ENCODE results near the gene SAMHD1.
"Not testable (repeated sequence)": the region's sequence is repeated elsewhere in the genome, so short reads cannot be mapped to it uniquely, and the experiment has no call there.

The SAMHD1 gene

GRCh38 chr20:36969478-36970186 is 18.1 kb upstream of the SAMHD1 start:
- DNase-seq (ENCODE audit: low read depth): no peak
- in situ Hi-C loops (cut with HindIII; ENCODE audit: low sequenced_read_pairs): no loop called here

GRCh38 chr20:36969051-36969450 is 17.5 kb upstream of the SAMHD1 start:
- in situ Hi-C loops (cut with HindIII; ENCODE audit: low sequenced_read_pairs): no loop called here
- DNase-seq (ENCODE audit: low read depth): no peak
- no peak overlapping the region for H3K4me3 ChIP-seq (ENCODE audit: low read depth, low read length)
- TF ChIP-seq CTCF (IDR thresholded peaks at IDR 0.05; ENCODE audit: low read depth, low read length, missing control alignments): no peak

More at GRCh38 chr20:36969478-36970186, 18.1 kb upstream of the SAMHD1 start:
- H3K4me3 ChIP-seq (ENCODE audit: low read depth, low read length): no peak overlapping the region
- TF ChIP-seq CTCF (IDR thresholded peaks at IDR 0.05; ENCODE audit: low read depth, low read length, missing control alignments): no peak

GRCh38 chr20:36967636-36968035 is 16.1 kb upstream of the SAMHD1 start:
- no peak for DNase-seq (ENCODE audit: low read depth)
- H3K4me3 ChIP-seq (ENCODE audit: low read depth, low read length): no peak overlapping the region
- TF ChIP-seq CTCF (IDR thresholded peaks at IDR 0.05; ENCODE audit: low read depth, low read length, missing control alignments): no peak
- in situ Hi-C loops (cut with HindIII; ENCODE audit: low sequenced_read_pairs): no loop called here

- in situ Hi-C loops (cut with HindIII; ENCODE audit: low sequenced_read_pairs); DNase-seq (ENCODE audit: low read depth): not testable (repeated sequence)
Measured at GRCh38 chr20:36966965-36967364, 15.5 kb upstream of the SAMHD1 start.

GRCh38 chr20:36962354-36962941 is 10.9 kb upstream of the SAMHD1 start:
- H3K4me3 ChIP-seq (ENCODE audit: low read depth, low read length); in situ Hi-C loops (cut with HindIII; ENCODE audit: low sequenced_read_pairs); DNase-seq (ENCODE audit: low read depth): not testable (repeated sequence)

More at GRCh38 chr20:36966965-36967364, 15.5 kb upstream of the SAMHD1 start:
- H3K4me3 ChIP-seq (ENCODE audit: low read depth, low read length): not testable (repeated sequence)

GRCh38 chr20:36959242-36959641 is 7.7 kb upstream of the SAMHD1 start:
- no peak overlapping the region for H3K4me3 ChIP-seq (ENCODE audit: low read depth, low read length)
- no peak for TF ChIP-seq CTCF (IDR thresholded peaks at IDR 0.05; ENCODE audit: low read depth, low read length, missing control alignments)
- in situ Hi-C loops (cut with HindIII; ENCODE audit: low sequenced_read_pairs): no loop called here
- DNase-seq (ENCODE audit: low read depth): no peak

- no peak for TF ChIP-seq CTCF (IDR thresholded peaks at IDR 0.05; ENCODE audit: low read depth, low read length, missing control alignments)
- no peak for DNase-seq (ENCODE audit: low read depth)
- in situ Hi-C loops (cut with HindIII; ENCODE audit: low sequenced_read_pairs): no loop called here
- no peak overlapping the region for H3K4me3 ChIP-seq (ENCODE audit: low read depth, low read length)
Measured at GRCh38 chr20:36957875-36958667, 6.6 kb upstream of the SAMHD1 start.
